K562 (cell line): ENCODE data around the gene MPL. TPM values are rescaled to one million over a fixed set of nuclear protein-coding genes. Genes with fewer than 3 reads are reported as not detected.

Experiments
- ATF3 ChIP-seq, 2 experiments: fragments of 450-650 bp in 1 of 2; sonication (generic) in 1 of 2; formaldehyde crosslinking in 1 of 2; IDR thresholded peaks in 1 of 2; conservative IDR thresholded peaks in 1 of 2; 2 replicates each; pipeline versions ENCODE4 v1.6.1 to v1.8.1; 2016 to 2023; ENCODE audit warnings: mild to moderate bottlenecking in 2 of 2, moderate library complexity in 2 of 2, inconsistent platforms in 1 of 2, missing genetic modification reagents in 1 of 2
- CEBPG ChIP-seq, 3 experiments: fragments of 200-800 bp in 1 of 3; sonication (Bioruptor generic) in 1 of 3; sonication (generic) in 1 of 3; formaldehyde crosslinking in 1 of 3; IDR thresholded peaks in 2 of 3; conservative IDR thresholded peaks in 1 of 3; 2 replicates each; pipeline versions ENCODE4 v1.6.1 to v1.8.0; 2016 to 2022; ENCODE audit warnings: missing compliant biosample characterization in 2 of 3, missing genetic modification characterization in 2 of 3, mild to moderate bottlenecking in 1 of 3, missing genetic modification reagents in 1 of 3
- DPF2 ChIP-seq: fragments of 450-650 bp; IDR thresholded peaks from 2 replicates; pipeline ENCODE4 v1.6.1; 2016
- EGR1 ChIP-seq: fragments of 450-650 bp; conservative IDR thresholded peaks from 2 replicates; pipeline ENCODE4 v1.6.1; 2017; ENCODE audit warnings: mild to moderate bottlenecking
- EHMT2 ChIP-seq: fragments of 450-650 bp; IDR thresholded peaks from 2 replicates; pipeline ENCODE4 v1.6.1; 2018; ENCODE audit warnings: antibody characterized with exemption
- HDAC1 ChIP-seq, 2 experiments: fragments of 450-650 bp; IDR thresholded peaks; 2 replicates each; pipeline ENCODE4 v1.6.1; 2016 to 2017; ENCODE audit warnings: inconsistent platforms in 1 of 2, mild to moderate bottlenecking in 1 of 2, moderate library complexity in 1 of 2
- KLF16 ChIP-seq: IDR thresholded peaks from 2 replicates; pipeline ENCODE4 v1.6.1; 2016; ENCODE audit warnings: antibody characterized with exemption
- MEF2D ChIP-seq: conservative IDR thresholded peaks from 2 replicates; pipeline ENCODE4 v1.6.1; 2016; ENCODE audit warnings: low read depth, missing genetic modification characterization, missing compliant biosample characterization
- MEIS2 ChIP-seq: fragments of 450-650 bp; IDR thresholded peaks from 2 replicates; pipeline ENCODE4 v1.6.1; 2014; ENCODE audit warnings: mild to moderate bottlenecking; ENCODE audit not compliant: partially characterized antibody
- NCOR1 ChIP-seq: fragments of 450-650 bp; IDR thresholded peaks from 2 replicates; pipeline ENCODE4 v1.6.1; 2016; ENCODE audit warnings: mild to moderate bottlenecking, moderate library complexity
- NFIC ChIP-seq: fragments of 450-650 bp; IDR thresholded peaks from 2 replicates; pipeline ENCODE4 v1.6.1; 2017; ENCODE audit warnings: mild to moderate bottlenecking, inconsistent platforms
- NR3C1 ChIP-seq: sonication (generic); formaldehyde crosslinking; IDR thresholded peaks from 2 replicates; pipeline ENCODE4 v1.8.1; 2022; ENCODE audit warnings: missing genetic modification reagents
- PCBP1 ChIP-seq: fragments of 200-400 bp; formaldehyde crosslinking; IDR thresholded peaks from 2 replicates; pipeline ENCODE4 v1.6.1; 2018; ENCODE audit warnings: mild to moderate bottlenecking, low read depth, low read length; ENCODE audit not compliant: poor library complexity, severe bottlenecking
- SMAD4 ChIP-seq: fragments of 250-450 bp; sonication (Bioruptor Pico); conservative IDR thresholded peaks from 2 replicates; pipeline ENCODE4 v1.8.0; 2021; ENCODE audit warnings: inconsistent platforms, mild to moderate bottlenecking, moderate library complexity
- SMARCE1 ChIP-seq: fragments of 450-650 bp; IDR thresholded peaks from 2 replicates; pipeline ENCODE4 v1.7.1; 2016; ENCODE audit warnings: mild to moderate bottlenecking
- SRF ChIP-seq, 2 experiments: fragments of 250-450, 450-650 bp in 1 of 2; sonication (Bioruptor Pico) in 1 of 2; sonication (generic) in 1 of 2; formaldehyde crosslinking; IDR thresholded peaks; 2 replicates each; pipeline versions ENCODE4 v1.5.0 to v1.5.1; 2020 to 2022; ENCODE audit warnings: mild to moderate bottlenecking in 1 of 2, missing genetic modification reagents in 1 of 2
- TBL1XR1 ChIP-seq, 2 experiments: IDR thresholded peaks; 2 replicates each; pipeline ENCODE4 v1.6.1; 2012; ENCODE audit warnings: improper control_type of control experiment in 2 of 2, low read length in 2 of 2, mild to moderate bottlenecking in 1 of 2
- TCF3 ChIP-seq: sonication (generic); formaldehyde crosslinking; IDR thresholded peaks from 2 replicates; pipeline ENCODE4 v1.4.0; 2020; ENCODE audit warnings: mild to moderate bottlenecking, missing genetic modification reagents
- USF2 ChIP-seq: sonication (generic); formaldehyde crosslinking; IDR thresholded peaks from 2 replicates; pipeline ENCODE4 v1.5.0; 2020; ENCODE audit warnings: missing genetic modification reagents
- ZBTB2 ChIP-seq: fragments of 450-650 bp; IDR thresholded peaks from 2 replicates; pipeline ENCODE4 v1.6.1; 2016; ENCODE audit warnings: antibody characterized with exemption
- ZC3H4 ChIP-seq: sonication (generic); formaldehyde crosslinking; IDR thresholded peaks from 2 replicates; pipeline ENCODE4 v1.9.0; 2021; ENCODE audit warnings: missing genetic modification reagents, borderline replicate concordance
- ZNF316 ChIP-seq: fragments of 450-650 bp; IDR thresholded peaks from 2 replicates; pipeline ENCODE4 v1.6.1; 2016
- ZNF561 ChIP-seq: fragments of 450-650 bp; formaldehyde crosslinking; conservative IDR thresholded peaks from 2 replicates; pipeline ENCODE4 v1.4.0; 2020; ENCODE audit warnings: mild to moderate bottlenecking, moderate library complexity
- polyA plus RNA-seq, 8 experiments: library from polyadenylated mRNA; depleted of rRNA in 4 of 8; stranded (reverse) in 5 of 8; unstranded in 3 of 8; fragments of >200 nt; fragmentation: Nextera tagmentation in 2 of 8; fragmentation: Illumina TruSeq in 1 of 8; extraction: Ambion mirVana in 2 of 8; extraction: Trizol in 1 of 8; gene quantifications; 2 replicates each; pipeline versions ENCODE4 v1.2.1 to v1.2.3, GENCODE V29; 2011 to 2014; ENCODE audit warnings: inconsistent platforms in 1 of 8, missing spikeins in 1 of 8
- total RNA-seq, 7 experiments: library from RNA; depleted of rRNA in 6 of 7; stranded (reverse); fragments of >200 nt in 6 of 7; fragmentation: Illumina TruSeq in 2 of 7; extraction: Trizol in 2 of 7; gene quantifications; 2 replicates each; pipeline versions ENCODE4 v1.2.1 to v1.2.3, GENCODE V29; 2011 to 2021; ENCODE audit warnings: low replicate concordance in 1 of 7

The MPL gene
- total and polyA plus RNA-seq, 9 of the 15 experiments (the other 6 are each of a cell fraction or from before 2014, with no cell fraction given): not detected

GRCh38 chr1:43345120-43345519, 7.5 kb downstream of the MPL start (continued):
- TF ChIP-seq ZBTB2: peak; percentile 54; the same call in 1 of the 2 replicates
- no peak for TF ChIP-seq CEBPG (CRISPR knock-in tag; IDR thresholded peaks at IDR 0.05)
- TF ChIP-seq CEBPG (tag; conservative IDR thresholded peaks at IDR 0.05 in 1 of 2, IDR thresholded peaks at IDR 0.05 in 1 of 2): no peak
- TF ChIP-seq NCOR1: peak; percentile 87
- peak; percentile 27 for TF ChIP-seq MEIS2
- peak in 1 of 2 experiments; percentile 49; a peak in 1 of 4 replicates for TF ChIP-seq HDAC1 (IDR thresholded peaks at IDR 0.05)
- TF ChIP-seq EGR1: peak; percentile 98
- TF ChIP-seq KLF16: peak; percentile 64; the same call in 1 of the 2 replicates
- TF ChIP-seq TBL1XR1 (IDR thresholded peaks at IDR 0.05; ENCODE audit: low read length in 2 of 2): peak in 1 of 2 experiments; percentile 71; a peak in 2 of 4 replicates
- TF ChIP-seq DPF2: peak; percentile 91
- TF ChIP-seq SRF (CRISPR knock-in tag; IDR thresholded peaks at IDR 0.05): peak in 1 of 2 experiments; percentile 43; a peak in 1 of 4 replicates
- peak; percentile 84 for TF ChIP-seq TCF3
- no peak for TF ChIP-seq PCBP1
- peak; percentile 50 for TF ChIP-seq NFIC
- no peak for TF ChIP-seq ZNF561 (CRISPR knock-in tag)
- TF ChIP-seq USF2 (CRISPR knock-in tag): peak; percentile 8; the same call in 1 of the 2 replicates
- peak; percentile 72 for TF ChIP-seq MEF2D (tag)
- TF ChIP-seq NR3C1 (CRISPR knock-in tag): no peak
- TF ChIP-seq SMARCE1: peak; percentile 89
- peak; percentile 90 for TF ChIP-seq ZNF316
- no peak for TF ChIP-seq SMAD4 (CRISPR knock-in tag)
- peak; percentile 78 for TF ChIP-seq ATF3 (IDR thresholded peaks at IDR 0.05)
- TF ChIP-seq ATF3 (CRISPR knock-in tag; conservative IDR thresholded peaks at IDR 0.05): no peak
- peak; percentile 32; the same call in 1 of the 2 replicates for TF ChIP-seq EHMT2
- TF ChIP-seq ZC3H4: no peak
